Superior temporal gyrus (tissue), 1 donor: Measurements from ENCODE around the gene CLSTN2.

ENCODE experiments used
- DNase-seq: peaks from one replicate; pipeline ENCODE4 v3.0.0-alpha.2; 2016; ENCODE audit errors: extremely low spot score

CLSTN2 gene

GRCh38 chr3:140052771-140053702 is 118.1 kb downstream of the CLSTN2 start:
- DNase-seq = no peak

GRCh38 chr3:140053794-140054193 is 118.8 kb downstream of the CLSTN2 start:
- no peak for DNase-seq

- no peak for DNase-seq
These were observed 120.3 kb downstream of the CLSTN2 start for GRCh38 chr3:140055092-140055791.

GRCh38 chr3:140056047-140056446 is 121.1 kb downstream of the CLSTN2 start:
- DNase-seq = no peak

- no peak for DNase-seq
These were observed 126.2 kb downstream of the CLSTN2 start for GRCh38 chr3:140061211-140061610.

- no peak for DNase-seq
These were observed 127.5 kb downstream of the CLSTN2 start for GRCh38 chr3:140062461-140062860.

- no peak for DNase-seq
These were observed 132.5 kb downstream of the CLSTN2 start for GRCh38 chr3:140067487-140067886.

- no peak for DNase-seq
These were observed 133.6 kb downstream of the CLSTN2 start for GRCh38 chr3:140068494-140069017.

GRCh38 chr3:140073278-140074045 is 138.5 kb downstream of the CLSTN2 start:
- peak; percentile 17 for DNase-seq

GRCh38 chr3:140076552-140076951 is 141.6 kb downstream of the CLSTN2 start:
- no peak for DNase-seq

- no peak for DNase-seq
These were observed 142.4 kb downstream of the CLSTN2 start for GRCh38 chr3:140077406-140077805.

GRCh38 chr3:140078343-140078742 is 143.4 kb downstream of the CLSTN2 start:
- DNase-seq = no peak

GRCh38 chr3:140078940-140079339 is 144.0 kb downstream of the CLSTN2 start:
- DNase-seq = no peak

- DNase-seq = no peak
These were observed 146.9 kb downstream of the CLSTN2 start for GRCh38 chr3:140081887-140082286.

- no peak for DNase-seq
These were observed 150.0 kb downstream of the CLSTN2 start for GRCh38 chr3:140085001-140085400.

GRCh38 chr3:140086642-140087041 is 151.7 kb downstream of the CLSTN2 start:
- no peak for DNase-seq

- DNase-seq = no peak
These were observed 153.1 kb downstream of the CLSTN2 start for GRCh38 chr3:140088058-140088457.

- no peak for DNase-seq
These were observed 153.5 kb downstream of the CLSTN2 start for GRCh38 chr3:140088513-140088912.

GRCh38 chr3:140089403-140090072 is 154.6 kb downstream of the CLSTN2 start:
- DNase-seq = no peak

- DNase-seq = no peak
These were observed 156.2 kb downstream of the CLSTN2 start for GRCh38 chr3:140091143-140091542.

GRCh38 chr3:140092848-140093536 is 158.0 kb downstream of the CLSTN2 start:
- DNase-seq = no peak
